T-helper 2 cell treated with Interferon-gamma antibody and Interleukin-4, amounts not matched to agents 100 ng/mL and 5 ng/mL, for 36 hours (primary cell): ENCODE measurements around the gene GGCT. TPM values are rescaled to one million over a fixed set of nuclear protein-coding genes. Genes with fewer than 3 reads are reported as not detected.

Experiments used
- total RNA-seq: library from RNA; stranded (reverse); gene quantifications from 2 replicates; pipeline ENCODE4 v1.2.3, GENCODE V29; 2022

GGCT gene
- total RNA-seq, 1 donor from 2014 or later: 48.9 TPM

Other genes with a start within 250 kb of the GGCT start
- gene ZNRF2, start 220.2 kb downstream of the GGCT start, total RNA-seq: 13.8 and 14.5 TPM in 2 replicates
- 22.1 and 22.3 TPM in 2 replicates for gene NOD1, start 26.0 kb downstream of the GGCT start, total RNA-seq
- gene GARS1, start 90.0 kb upstream of the GGCT start, total RNA-seq: 151 and 165 TPM in 2 replicates
- not detected in 2 replicates for gene CRHR2, start 177.6 kb upstream of the GGCT start, total RNA-seq
- 0.77 and 0.89 TPM in 2 replicates for gene INMT, start 247.3 kb upstream of the GGCT start, total RNA-seq